Eye (tissue), 1 donor: ENCODE results near the gene KDM2B.
"Not testable (repeated sequence)": the region's sequence is repeated elsewhere in the genome, so short reads cannot be mapped to it uniquely, and the experiment has no call there.

Experiments
- DNase-seq: peaks from one replicate; pipeline ENCODE4 v3.0.0-alpha.2; 2015

Gene KDM2B

GRCh38 chr12:121583334-121583661 is 2.5 kb upstream of the KDM2B start:
- not testable (repeated sequence) for DNase-seq

GRCh38 chr12:121582583-121583333 is 1.9 kb upstream of the KDM2B start:
- peak; percentile 68 for DNase-seq

GRCh38 chr12:121581686-121582429 is 1.0 kb upstream of the KDM2B start:
- DNase-seq = peak; percentile 74

GRCh38 chr12:121579981-121580868 is 598 bp downstream of the KDM2B start:
- peak; percentile 94 for DNase-seq

GRCh38 chr12:121579190-121579791 is 1.5 kb downstream of the KDM2B start:
- peak; percentile 79 for DNase-seq

- DNase-seq = peak; percentile 74
Observed at GRCh38 chr12:121578230-121579189, 2.3 kb downstream of the KDM2B start.

GRCh38 chr12:121577443-121578180 is 3.2 kb downstream of the KDM2B start:
- peak; percentile 37 for DNase-seq

- DNase-seq = peak; percentile 57
Observed at GRCh38 chr12:121576851-121577391, 3.9 kb downstream of the KDM2B start.

GRCh38 chr12:121575952-121576625 is 4.7 kb downstream of the KDM2B start:
- DNase-seq = peak; percentile 48

- no peak for DNase-seq
Observed at GRCh38 chr12:121575051-121575450, 5.8 kb downstream of the KDM2B start.

- DNase-seq = no peak
Observed at GRCh38 chr12:121574025-121574424, 6.8 kb downstream of the KDM2B start.

- no peak for DNase-seq
Observed at GRCh38 chr12:121571920-121572319, 8.9 kb downstream of the KDM2B start.

- DNase-seq = no peak
Observed at GRCh38 chr12:121570467-121571283, 10.1 kb downstream of the KDM2B start.

GRCh38 chr12:121568971-121569751 is 11.7 kb downstream of the KDM2B start:
- DNase-seq = no peak

- DNase-seq = no peak
Observed at GRCh38 chr12:121568518-121568917, 12.3 kb downstream of the KDM2B start.

GRCh38 chr12:121565076-121565475 is 15.7 kb downstream of the KDM2B start:
- no peak for DNase-seq

- no peak for DNase-seq
Observed at GRCh38 chr12:121562488-121562887, 18.3 kb downstream of the KDM2B start.

GRCh38 chr12:121561009-121561395 is 19.8 kb downstream of the KDM2B start:
- no peak for DNase-seq
